ENCODE results near the gene LRRC71. TPM values are rescaled to one million over a fixed set of nuclear protein-coding genes. Genes with fewer than 3 reads are reported as not detected.

Gene LRRC71
- total RNA-seq, 1 experiment from 2014 or later: not detected

DNA sequence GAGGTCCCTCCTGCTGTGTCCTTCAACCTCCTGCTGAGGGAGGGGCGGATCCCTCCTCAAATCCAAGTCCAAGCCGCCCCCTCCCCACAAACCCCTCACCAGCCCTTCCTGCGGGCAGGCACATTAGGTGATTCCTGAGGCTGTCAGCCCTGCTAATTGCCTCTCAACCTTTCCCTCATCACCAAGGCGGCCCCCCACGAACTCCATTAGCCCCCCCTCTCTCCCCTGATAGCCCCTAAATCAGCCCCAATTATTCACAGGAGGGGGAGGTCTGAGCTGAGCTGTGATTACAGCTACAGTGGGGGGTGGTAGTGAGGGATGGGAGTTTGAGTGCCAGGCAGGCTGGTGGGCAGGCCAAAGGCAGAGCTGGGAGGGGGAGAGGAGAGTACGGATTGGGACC is 32.7 kb upstream of the LRRC71 start:
- Histone ChIP-seq H3K27me3 (replicated peaks; ENCODE audit: control insufficient read depth, insufficient read depth, low read length) (no peaks in the 10 kb centered on the region), H3K4me3 (ENCODE audit: low read depth, low read length) (no peak overlapping the region), H3K4me1 (peaks cover 4% of the 10 kb centered on the region; the same call in 1 of the 2 replicates), H3K36me3 (ENCODE audit: control insufficient read depth, insufficient read depth, low read length) (no peaks in the 10 kb centered on the region), H3K9me3 (no peaks in the 10 kb centered on the region)
- no peak for DNase-seq
- BruUV-seq (replicated peaks): no TSS peak
- CTCF ChIA-PET: interaction anchor here (0.7 to 2.0 kb wide), 4 partner anchors 30 to 198 kb away, joined by 3 to 6 read pairs (median 4); no protein-coding TSS in a partner anchor
- H3K36me3 Mint-ChIP-seq (ENCODE audit: insufficient read depth, unreplicated experiment): no peaks in the 10 kb centered on the region
- TF ChIP-seq CTCF (IDR thresholded peaks at IDR 0.05; ENCODE audit: insufficient read depth in 1 of 2, low read depth in 1 of 2, low read length in 1 of 2, severe bottlenecking in 1 of 2, unreplicated experiment in 1 of 2): no peak
- no peaks in the 10 kb centered on the region for H3K9me3 Mint-ChIP-seq (ENCODE audit: unreplicated experiment)
- H3K27me3 Mint-ChIP-seq (ENCODE audit: insufficient read depth, unreplicated experiment): peaks cover 12% of the 10 kb centered on the region
- H3K4me1 Mint-ChIP-seq (ENCODE audit: low read depth, unreplicated experiment): no peaks in the 10 kb centered on the region
- intact Hi-C loops (cut with micrococcal nuclease; ENCODE audit: unreplicated experiment): no loop called here
- H3K4me3 Mint-ChIP-seq (ENCODE audit: unreplicated experiment): no peak overlapping the region
- H3K27ac Mint-ChIP-seq (ENCODE audit: unreplicated experiment): no peak overlapping the region
- POLR2A ChIA-PET: interaction anchor here (0.7 kb wide), 1 partner anchor 162 kb away, joined by 3 read pairs; no protein-coding TSS in a partner anchor

DNA sequence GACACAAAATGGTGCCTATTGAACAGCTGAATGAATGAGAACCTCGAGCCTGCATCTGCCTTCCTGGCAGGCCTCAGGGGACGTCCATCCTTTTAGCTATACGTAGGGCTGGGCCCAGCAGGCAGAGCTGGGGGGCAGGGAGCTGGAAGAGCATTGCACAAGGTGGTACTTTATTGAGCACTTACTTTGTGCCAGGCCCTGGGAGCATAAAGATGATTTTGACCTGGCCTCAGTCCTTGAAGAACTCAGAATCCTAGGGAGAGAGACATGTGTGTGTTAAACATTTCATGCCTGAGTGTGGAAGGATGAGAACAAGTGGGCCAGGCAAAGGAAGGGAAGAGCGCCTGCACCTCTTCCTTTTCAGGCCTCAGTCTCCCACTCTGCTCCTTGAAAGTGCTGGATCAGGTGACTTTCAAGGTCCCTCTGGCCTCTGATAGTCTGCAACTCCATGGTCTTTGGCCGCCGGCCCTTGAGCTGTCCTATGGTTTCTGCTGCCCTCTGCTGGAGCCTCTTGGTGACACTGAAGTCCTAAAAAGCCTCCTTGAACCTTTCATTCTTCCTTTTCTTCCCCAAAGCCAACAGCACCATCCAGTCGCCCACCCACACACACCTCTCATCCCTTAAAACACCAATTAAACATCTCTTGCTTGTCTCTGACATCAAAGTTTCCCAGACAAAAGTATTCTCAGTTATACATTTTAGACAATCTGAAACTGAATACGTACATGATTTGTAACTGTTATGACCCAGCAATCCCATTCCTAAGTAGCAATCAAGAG is 30.4 kb upstream of the LRRC71 start:
- H3K9me3 Mint-ChIP-seq (ENCODE audit: unreplicated experiment): no peaks in the 10 kb centered on the region
- ChIA-PET POLR2A (interaction anchor here (0.6 kb wide), 1 partner anchor 139 kb away, joined by 3 read pairs; no protein-coding TSS in a partner anchor), CTCF (interaction anchor here (0.6 to 1.9 kb wide), 18 partner anchors 9 to 657 kb away, joined by 3 to 15 read pairs (median 4); no protein-coding TSS in a partner anchor)
- Histone ChIP-seq H3K4me3 (ENCODE audit: low read depth, low read length) (no peak overlapping the region), H3K4me1 (peaks cover 14% of the 10 kb centered on the region), H3K9me3 (no peaks in the 10 kb centered on the region), H3K36me3 (ENCODE audit: control insufficient read depth, insufficient read depth, low read length) (no peaks in the 10 kb centered on the region), H3K27me3 (replicated peaks; ENCODE audit: control insufficient read depth, insufficient read depth, low read length) (no peaks in the 10 kb centered on the region)
- no peak overlapping the region for H3K27ac Mint-ChIP-seq (ENCODE audit: unreplicated experiment)
- DNase-seq: peak; percentile 80 to 84
- no peak overlapping the region for H3K4me3 Mint-ChIP-seq (ENCODE audit: unreplicated experiment)
- H3K27me3 Mint-ChIP-seq (ENCODE audit: insufficient read depth, unreplicated experiment): peaks cover 12% of the 10 kb centered on the region
- TF ChIP-seq CTCF (IDR thresholded peaks at IDR 0.05; ENCODE audit: insufficient read depth in 1 of 2, low read depth in 1 of 2, low read length in 1 of 2, severe bottlenecking in 1 of 2, unreplicated experiment in 1 of 2): peak; percentile 80 to 90
- intact Hi-C loops (cut with micrococcal nuclease; ENCODE audit: unreplicated experiment): loop anchor here (1.0 kb wide), 5 partner anchors 30 to 201 kb away; partner anchors contain the start of gene NTRK1
- peaks cover 3% of the 10 kb centered on the region for H3K4me1 Mint-ChIP-seq (ENCODE audit: low read depth, unreplicated experiment)
- no peaks in the 10 kb centered on the region for H3K36me3 Mint-ChIP-seq (ENCODE audit: insufficient read depth, unreplicated experiment)
- BruUV-seq (replicated peaks): no TSS peak

DNA sequence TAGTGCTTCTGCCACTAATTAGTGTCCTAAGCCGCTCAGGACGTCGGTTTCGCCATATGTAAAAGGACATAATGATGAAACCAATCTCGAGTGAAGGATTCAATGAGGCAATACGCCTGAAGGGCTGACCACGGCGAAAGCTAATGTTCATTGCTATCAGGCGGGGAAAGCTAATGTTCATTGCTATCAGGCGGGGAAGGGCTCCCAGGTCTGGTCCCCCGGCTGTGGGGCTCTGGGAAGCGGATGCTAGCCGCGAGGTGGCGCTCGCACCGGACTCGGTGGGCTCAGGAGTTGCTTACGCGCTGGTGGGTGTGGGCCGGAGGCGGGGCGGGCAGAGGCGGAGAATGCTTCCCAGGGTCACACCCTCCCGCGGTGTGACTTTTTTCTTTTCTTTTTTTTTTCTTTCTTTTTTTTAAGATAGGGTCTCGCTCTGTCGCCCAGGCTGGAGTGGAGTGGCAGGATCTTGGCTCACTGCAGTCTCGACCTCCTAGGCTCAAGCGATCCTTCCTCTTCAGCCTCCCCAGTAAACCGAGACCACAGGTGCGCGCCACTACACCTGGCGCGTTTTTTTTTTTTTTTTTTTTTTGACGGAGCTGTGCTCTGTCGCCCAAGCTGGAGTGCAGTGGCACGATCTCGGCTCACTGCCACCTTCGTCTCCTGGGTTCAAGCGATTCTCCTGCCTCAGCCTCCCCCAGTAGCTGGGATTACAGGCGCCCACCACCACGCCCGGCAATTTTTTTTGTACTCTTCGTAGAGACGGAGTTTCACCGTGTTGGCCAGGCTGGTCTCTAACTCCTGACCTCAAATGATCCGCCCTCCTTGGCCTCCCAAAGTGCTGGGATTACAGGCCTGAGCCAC is 28.0 kb upstream of the LRRC71 start:
- ChIA-PET CTCF (interaction anchor here (0.6 to 3.0 kb wide), 10 partner anchors 16 to 407 kb away, joined by 3 to 36 read pairs (median 5); no protein-coding TSS in a partner anchor), POLR2A (interaction anchor here (0.6 kb wide), 1 partner anchor 1279 kb away, joined by 3 read pairs; no protein-coding TSS in a partner anchor)
- no peaks in the 10 kb centered on the region for H3K27me3 ChIP-seq (replicated peaks; ENCODE audit: control insufficient read depth, insufficient read depth, low read length)
- peaks cover 38% of the 10 kb centered on the region for H3K4me1 ChIP-seq
- H3K36me3 ChIP-seq (ENCODE audit: control insufficient read depth, insufficient read depth, low read length): no peaks in the 10 kb centered on the region
- peak; percentile 83 to 89 for TF ChIP-seq CTCF (IDR thresholded peaks at IDR 0.05; ENCODE audit: insufficient read depth in 1 of 2, low read depth in 1 of 2, low read length in 1 of 2, severe bottlenecking in 1 of 2, unreplicated experiment in 1 of 2)
- Mint-ChIP-seq H3K4me3 (ENCODE audit: unreplicated experiment) (peak overlapping the region; percentile 59), H3K27me3 (ENCODE audit: insufficient read depth, unreplicated experiment) (peaks cover 12% of the 10 kb centered on the region), H3K36me3 (ENCODE audit: insufficient read depth, unreplicated experiment) (no peaks in the 10 kb centered on the region), H3K27ac (ENCODE audit: unreplicated experiment) (no peak overlapping the region), H3K9me3 (ENCODE audit: unreplicated experiment) (no peaks in the 10 kb centered on the region), H3K4me1 (ENCODE audit: low read depth, unreplicated experiment) (peaks cover 23% of the 10 kb centered on the region)
- no peak overlapping the region; the same call in 1 of the 2 replicates for H3K4me3 ChIP-seq (ENCODE audit: low read depth, low read length)
- intact Hi-C loops (cut with micrococcal nuclease; ENCODE audit: unreplicated experiment): loop anchor here (1.0 kb wide), 2 partner anchors 30 to 35 kb away; no protein-coding TSS in a partner anchor
- H3K9me3 ChIP-seq: no peaks in the 10 kb centered on the region
- BruUV-seq (replicated peaks): no TSS peak
- DNase-seq: peak; percentile 91 to 95

Data from Caco-2 (cell line).